ENCODE measurements around the gene NIPA2. TPM values are rescaled to one million over a fixed set of nuclear protein-coding genes. Genes with fewer than 3 reads are reported as not detected.

NIPA2 gene
- total RNA-seq, 3 donors from 2014 or later = 35.7 to 50.8 (median 40.3) TPM

DNA sequence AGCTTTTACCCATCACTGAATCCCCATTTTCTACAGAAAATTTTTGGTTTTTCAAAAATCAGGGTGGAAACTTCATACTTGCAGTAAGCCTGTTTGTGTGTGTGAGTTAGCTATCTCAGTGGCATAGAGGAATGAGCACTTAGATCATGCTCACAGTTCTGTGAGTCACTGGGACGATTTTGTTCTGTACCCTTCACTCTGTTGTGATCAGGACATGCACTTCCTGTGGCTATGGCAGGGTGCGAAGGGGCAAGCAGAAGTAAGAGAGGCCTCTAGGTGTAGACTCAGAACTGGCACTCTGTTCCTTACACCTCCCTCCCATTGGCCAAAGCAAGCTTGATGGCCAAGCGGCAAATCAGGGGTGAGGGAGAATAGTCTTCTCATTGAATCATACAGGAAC is 11.6 kb downstream of the NIPA2 start:
- no peak overlapping the region for H3K4me3 ChIP-seq
- no peaks in the 10 kb centered on the region for H3K27me3 ChIP-seq
- H3K27ac ChIP-seq = no peak overlapping the region
- H3K4me1 ChIP-seq = no peaks in the 10 kb centered on the region
- intact Hi-C loops (cut with DNase I; ENCODE audit: low total_unique reads) = no loop called here
- TF ChIP-seq POLR2A (IDR thresholded peaks at IDR 0.05) (no peak), POLR2AphosphoS5 (IDR thresholded peaks at IDR 0.05) (no peak)
- TF ChIP-seq, protein P1, sequence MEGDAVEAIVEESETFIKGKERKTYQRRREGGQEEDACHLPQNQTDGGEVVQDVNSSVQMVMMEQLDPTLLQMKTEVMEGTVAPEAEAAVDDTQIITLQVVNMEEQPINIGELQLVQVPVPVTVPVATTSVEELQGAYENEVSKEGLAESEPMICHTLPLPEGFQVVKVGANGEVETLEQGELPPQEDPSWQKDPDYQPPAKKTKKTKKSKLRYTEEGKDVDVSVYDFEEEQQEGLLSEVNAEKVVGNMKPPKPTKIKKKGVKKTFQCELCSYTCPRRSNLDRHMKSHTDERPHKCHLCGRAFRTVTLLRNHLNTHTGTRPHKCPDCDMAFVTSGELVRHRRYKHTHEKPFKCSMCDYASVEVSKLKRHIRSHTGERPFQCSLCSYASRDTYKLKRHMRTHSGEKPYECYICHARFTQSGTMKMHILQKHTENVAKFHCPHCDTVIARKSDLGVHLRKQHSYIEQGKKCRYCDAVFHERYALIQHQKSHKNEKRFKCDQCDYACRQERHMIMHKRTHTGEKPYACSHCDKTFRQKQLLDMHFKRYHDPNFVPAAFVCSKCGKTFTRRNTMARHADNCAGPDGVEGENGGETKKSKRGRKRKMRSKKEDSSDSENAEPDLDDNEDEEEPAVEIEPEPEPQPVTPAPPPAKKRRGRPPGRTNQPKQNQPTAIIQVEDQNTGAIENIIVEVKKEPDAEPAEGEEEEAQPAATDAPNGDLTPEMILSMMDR (IDR thresholded peaks at IDR 0.05) = no peak
- no peak for DNase-seq (ENCODE audit: low spot score in 2 of 2)
- H3K36me3 ChIP-seq = no peaks in the 10 kb centered on the region
- H3K9me3 ChIP-seq = no peaks in the 10 kb centered on the region

DNA sequence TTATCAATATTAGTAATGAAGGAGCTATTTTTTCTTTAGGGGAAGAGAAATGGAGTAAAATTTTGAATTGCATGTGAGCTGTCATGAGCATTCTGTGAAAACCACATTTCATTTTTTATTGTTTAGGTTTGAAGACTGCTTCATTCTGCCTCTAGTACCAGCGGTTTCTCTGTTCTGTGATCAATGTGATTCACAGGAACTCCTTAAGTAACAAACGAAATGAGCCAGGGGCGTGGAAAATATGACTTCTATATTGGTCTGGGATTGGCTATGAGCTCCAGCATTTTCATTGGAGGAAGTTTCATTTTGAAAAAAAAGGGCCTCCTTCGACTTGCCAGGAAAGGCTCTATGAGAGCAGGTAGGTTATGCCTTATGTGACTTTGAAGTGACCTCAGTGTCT is 13.0 kb downstream of the NIPA2 start:
- no peaks in the 10 kb centered on the region for H3K36me3 ChIP-seq
- H3K27ac ChIP-seq = no peak overlapping the region
- H3K9me3 ChIP-seq = no peaks in the 10 kb centered on the region
- no peak overlapping the region for H3K4me3 ChIP-seq
- intact Hi-C loops (cut with DNase I; ENCODE audit: low total_unique reads) = no loop called here
- no peak for DNase-seq (ENCODE audit: low spot score in 2 of 2)
- no peaks in the 10 kb centered on the region for H3K27me3 ChIP-seq
- TF ChIP-seq POLR2AphosphoS5 (IDR thresholded peaks at IDR 0.05) = no peak
- TF ChIP-seq, protein P1 (IDR thresholded peaks at IDR 0.05) = no peak
- TF ChIP-seq POLR2A (IDR thresholded peaks at IDR 0.05) = no peak
- H3K4me1 ChIP-seq = no peaks in the 10 kb centered on the region

DNA sequence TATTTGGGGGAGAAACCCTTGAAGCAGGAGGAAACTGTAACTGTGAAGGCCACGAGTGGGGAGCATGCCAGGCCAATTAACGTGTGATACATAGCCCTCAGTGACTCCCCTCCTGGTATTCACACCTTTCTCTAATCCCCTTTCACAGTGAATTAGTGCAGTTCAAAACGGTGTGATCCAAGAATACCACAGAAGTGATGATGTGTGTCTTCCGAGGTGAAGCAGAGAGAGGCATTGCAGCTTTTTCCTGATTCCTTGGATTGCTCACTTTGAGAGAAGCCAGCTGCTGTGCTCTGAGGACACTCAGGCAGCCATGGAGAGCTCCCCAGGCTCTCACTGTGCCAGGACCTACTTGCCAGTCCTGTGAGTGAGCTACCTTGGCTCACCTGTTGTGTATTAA is 17.3 kb downstream of the NIPA2 start:
- intact Hi-C loops (cut with DNase I; ENCODE audit: low total_unique reads) = no loop called here
- Histone ChIP-seq H3K36me3 (no peaks in the 10 kb centered on the region), H3K27me3 (no peaks in the 10 kb centered on the region), H3K4me3 (no peak overlapping the region), H3K4me1 (no peaks in the 10 kb centered on the region), H3K27ac (no peak overlapping the region), H3K9me3 (no peaks in the 10 kb centered on the region)
- DNase-seq (ENCODE audit: low spot score in 2 of 2) = no peak
- no peak for TF ChIP-seq POLR2A (IDR thresholded peaks at IDR 0.05)
- TF ChIP-seq, protein P1 (IDR thresholded peaks at IDR 0.05) = no peak
- TF ChIP-seq POLR2AphosphoS5 (IDR thresholded peaks at IDR 0.05) = no peak

DNA sequence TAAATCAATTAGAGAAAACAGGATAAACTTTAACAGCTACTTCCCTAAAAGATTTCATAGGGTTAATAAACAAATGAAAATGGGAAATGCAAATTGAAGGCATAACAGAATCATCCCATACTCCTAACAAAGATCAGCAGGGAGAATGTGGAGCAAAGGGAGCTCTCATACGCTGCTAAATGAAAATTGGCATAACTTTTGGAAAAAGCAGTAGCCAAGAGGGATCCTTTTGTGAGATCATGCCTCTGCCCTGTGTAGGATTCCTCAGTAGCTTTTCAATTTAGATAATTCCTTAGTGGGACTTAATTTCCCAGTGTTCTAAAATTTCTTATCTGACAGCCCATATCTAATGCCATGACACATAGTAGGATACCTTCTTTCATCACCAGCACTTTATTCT is 18.2 kb downstream of the NIPA2 start:
- no peaks in the 10 kb centered on the region for H3K36me3 ChIP-seq
- TF ChIP-seq, protein P1 (IDR thresholded peaks at IDR 0.05) = no peak
- TF ChIP-seq POLR2AphosphoS5 (IDR thresholded peaks at IDR 0.05) (no peak), POLR2A (IDR thresholded peaks at IDR 0.05) (no peak)
- intact Hi-C loops (cut with DNase I; ENCODE audit: low total_unique reads) = no loop called here
- H3K4me3 ChIP-seq = no peak overlapping the region
- H3K4me1 ChIP-seq = no peaks in the 10 kb centered on the region
- no peaks in the 10 kb centered on the region for H3K27me3 ChIP-seq
- no peak for DNase-seq (ENCODE audit: low spot score in 2 of 2)
- no peak overlapping the region for H3K27ac ChIP-seq
- H3K9me3 ChIP-seq = no peaks in the 10 kb centered on the region

GRCh38 chr15:22861161-22861560 is 22.7 kb downstream of the NIPA2 start:
- no peaks in the 10 kb centered on the region for H3K4me1 ChIP-seq
- no peaks in the 10 kb centered on the region for H3K9me3 ChIP-seq
- H3K4me3 ChIP-seq = no peak overlapping the region
- DNase-seq (ENCODE audit: low spot score in 2 of 2) = no peak
- H3K27ac ChIP-seq = no peak overlapping the region
- intact Hi-C loops (cut with DNase I; ENCODE audit: low total_unique reads) = no loop called here
- no peak for TF ChIP-seq POLR2AphosphoS5 (IDR thresholded peaks at IDR 0.05)
- no peak for TF ChIP-seq POLR2A (IDR thresholded peaks at IDR 0.05)
- TF ChIP-seq, protein P1 (IDR thresholded peaks at IDR 0.05) = no peak
- no peaks in the 10 kb centered on the region for H3K27me3 ChIP-seq
- no peaks in the 10 kb centered on the region for H3K36me3 ChIP-seq
